HG03469 (cell line): ENCODE results near the gene ATP10A.
"Not testable (repeated sequence)": the region's sequence is repeated elsewhere in the genome, so short reads cannot be mapped to it uniquely, and the experiment has no call there.

Source experiments
- ATAC-seq: cut with Tn5 transposase; IDR thresholded peaks from one replicate; pipeline ENCODE4 v1.9.1; 2021; ENCODE audit warnings: mild to moderate bottlenecking, moderate library complexity, moderate number of reproducible peaks; ENCODE audit not compliant: unreplicated experiment

Gene ATP10A

GRCh38 chr15:25860885-25861866 is 2.0 kb downstream of the ATP10A start:
- no peak for ATAC-seq

- no peak for ATAC-seq
Observed at GRCh38 chr15:25859838-25860645, 3.1 kb downstream of the ATP10A start.

GRCh38 chr15:25858952-25859760 is 4.0 kb downstream of the ATP10A start:
- no peak for ATAC-seq

DNA sequence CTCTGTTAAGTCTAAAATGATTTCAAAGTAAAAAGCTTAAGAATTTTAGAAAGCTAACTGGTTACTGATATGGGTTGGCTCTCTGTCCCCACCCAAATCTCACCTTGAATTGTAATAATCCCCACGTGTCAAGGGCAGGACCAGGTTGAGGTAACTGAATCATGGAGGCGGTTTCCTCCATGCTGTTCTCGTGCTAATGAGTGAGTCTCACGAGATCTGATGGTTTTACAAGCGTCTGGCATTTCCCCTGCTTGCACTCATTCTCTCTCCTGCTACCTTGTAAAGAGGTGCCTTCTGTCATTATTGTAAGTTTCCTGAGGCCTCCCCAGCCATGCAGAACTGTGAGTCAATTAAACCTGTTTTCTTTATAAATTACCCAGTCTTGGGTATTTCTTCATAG is 7.1 kb downstream of the ATP10A start:
- ATAC-seq: not testable (repeated sequence)

DNA sequence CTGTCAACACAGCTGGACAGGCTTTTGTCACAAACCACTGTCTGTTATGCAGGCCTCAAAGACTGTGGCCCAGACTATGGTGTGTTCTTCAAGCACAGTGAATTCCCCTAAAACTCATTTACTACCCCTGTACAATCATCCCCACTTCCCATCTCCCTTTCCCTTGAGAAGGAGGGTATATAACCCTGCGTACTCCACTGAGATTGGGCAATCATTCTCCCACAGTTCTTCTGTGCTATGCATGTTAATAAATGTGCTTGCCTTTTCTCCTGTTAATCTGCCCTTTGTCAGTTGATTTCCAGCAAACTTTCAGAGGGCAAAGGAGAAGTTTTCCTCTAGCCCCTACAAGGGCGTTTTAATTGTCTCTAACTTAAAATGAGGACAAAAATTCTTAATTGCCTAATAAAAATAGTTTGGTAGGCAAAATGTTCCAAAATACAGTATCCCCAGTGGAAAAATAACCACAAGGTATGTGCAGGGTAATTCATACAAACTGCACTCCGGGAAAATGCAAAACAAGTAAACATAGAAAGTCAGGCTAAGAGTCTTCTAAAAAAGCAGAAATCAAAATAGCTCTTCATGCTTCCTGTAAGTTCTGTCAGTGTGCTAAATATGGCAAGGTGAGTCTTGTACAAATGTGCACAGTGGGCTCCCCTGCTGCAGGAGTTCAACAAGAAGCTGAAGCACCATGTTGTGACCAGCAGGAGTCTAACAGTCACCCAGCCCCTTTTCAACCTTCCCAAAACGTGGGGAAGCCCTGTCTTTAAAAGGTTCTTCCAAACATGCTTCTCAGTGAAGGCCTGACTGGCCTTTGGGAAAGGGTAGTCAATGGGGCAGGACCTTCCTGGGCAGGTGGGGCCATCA is 10.2 kb downstream of the ATP10A start:
- no peak for ATAC-seq

- ATAC-seq: no peak
Observed at GRCh38 chr15:25852027-25852426, 11.1 kb downstream of the ATP10A start.

DNA sequence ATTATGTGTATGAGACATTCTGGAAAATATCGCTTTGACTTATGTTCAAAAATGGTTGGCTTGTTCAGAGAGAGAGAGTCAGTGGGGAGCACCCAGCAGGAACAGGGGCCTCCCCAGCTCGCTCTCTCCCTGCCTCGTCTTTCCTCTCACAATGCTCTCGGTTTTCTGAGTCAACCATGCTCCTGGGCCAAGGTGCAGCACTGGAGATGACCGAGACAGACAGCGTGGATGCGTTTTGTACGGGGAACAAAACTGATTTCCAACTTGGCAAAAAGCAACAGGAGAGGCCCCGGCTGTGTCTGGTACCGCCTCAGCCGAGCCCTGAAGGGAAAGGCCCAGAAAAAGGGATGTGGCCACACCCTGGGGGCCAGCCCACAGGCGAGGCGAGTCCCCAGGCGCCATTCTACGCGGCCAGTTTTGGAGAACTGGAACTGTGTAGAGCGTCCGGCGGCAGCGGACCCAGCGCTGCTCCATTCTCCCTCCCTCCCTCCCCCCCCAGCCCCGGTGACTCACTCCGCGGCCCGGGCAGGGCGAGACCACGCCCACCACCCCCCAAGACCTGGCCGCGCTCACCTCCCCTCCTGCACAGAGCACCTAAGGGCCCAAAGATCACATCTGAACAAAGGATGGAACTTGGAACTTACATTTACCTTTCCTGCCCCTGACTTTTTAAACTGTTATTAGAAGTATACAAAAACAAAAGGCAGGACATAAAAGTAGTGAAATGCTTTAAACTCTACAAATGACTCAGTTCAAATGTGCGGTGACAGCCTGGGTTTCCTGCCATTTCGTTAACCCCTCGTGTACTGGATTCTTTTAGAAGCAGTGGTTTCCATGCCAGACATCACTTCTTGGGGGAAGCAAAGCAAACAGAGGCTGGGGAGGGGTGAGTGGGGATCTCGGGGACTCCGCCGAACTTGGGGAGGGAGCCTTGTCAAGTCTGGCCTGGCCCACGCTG is 12.7 kb downstream of the ATP10A start:
- ATAC-seq: peak; percentile 58

DNA sequence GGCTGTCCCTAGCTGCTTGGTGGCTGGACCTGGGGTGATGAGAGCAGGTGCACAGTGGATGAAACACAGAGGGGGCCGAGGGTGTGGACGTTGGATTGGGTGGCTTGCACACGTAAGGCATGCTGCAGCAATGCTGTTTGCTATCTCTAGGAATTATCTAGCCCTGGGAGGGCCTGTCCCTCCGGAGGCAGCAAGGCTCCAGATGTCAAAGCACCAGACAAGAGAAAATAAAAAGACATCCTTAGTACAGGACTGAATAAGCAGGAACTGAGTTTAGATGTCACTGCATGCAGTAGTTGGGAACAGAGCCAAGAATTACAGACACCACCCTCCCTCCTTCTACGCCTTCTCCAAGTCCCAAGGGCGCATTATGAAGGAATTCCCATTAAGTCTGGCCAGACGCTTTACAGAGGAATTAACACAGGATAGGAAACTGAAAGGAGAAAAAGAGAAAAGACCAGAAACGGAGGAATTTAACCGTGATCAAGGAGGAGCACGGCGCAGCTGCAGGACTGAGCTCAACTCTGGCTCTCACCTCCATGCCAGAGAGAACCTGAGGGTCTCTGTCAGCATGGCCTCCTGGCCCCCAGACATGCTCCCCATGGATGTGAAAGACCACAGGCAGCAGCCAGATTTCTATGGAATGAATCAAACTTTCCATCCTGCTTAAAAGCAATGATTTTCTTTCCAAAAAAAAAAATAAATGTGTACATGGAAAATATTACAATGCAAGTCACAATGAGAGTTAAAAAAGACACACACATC is 13.8 kb downstream of the ATP10A start:
- ATAC-seq: no peak

GRCh38 chr15:25848784-25849156 is 14.4 kb downstream of the ATP10A start:
- ATAC-seq: no peak

DNA sequence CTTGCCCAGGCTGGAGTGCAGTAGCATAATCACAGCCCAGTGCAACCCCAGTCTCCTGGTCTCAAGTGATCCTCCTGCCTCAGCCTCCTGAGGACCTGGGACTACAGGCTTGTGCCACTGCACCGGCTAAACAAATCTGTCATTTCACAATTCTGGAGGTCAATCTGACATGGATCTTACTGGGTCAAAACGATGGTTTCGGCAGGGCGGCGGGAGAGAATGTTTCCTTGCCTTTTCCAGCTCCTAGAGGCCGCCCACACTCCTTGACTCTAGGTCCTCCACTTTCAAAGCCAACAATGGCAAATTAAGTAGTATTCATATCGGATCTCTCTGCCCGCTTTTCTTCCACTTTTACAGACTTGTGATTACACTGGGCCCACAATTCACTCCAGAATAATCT is 14.8 kb downstream of the ATP10A start:
- ATAC-seq: no peak

- no peak for ATAC-seq
Observed at GRCh38 chr15:25847051-25847450, 16.1 kb downstream of the ATP10A start.

GRCh38 chr15:25846377-25846776 is 16.8 kb downstream of the ATP10A start:
- no peak for ATAC-seq

- no peak for ATAC-seq
Observed at GRCh38 chr15:25844981-25845680, 18.0 kb downstream of the ATP10A start.

DNA sequence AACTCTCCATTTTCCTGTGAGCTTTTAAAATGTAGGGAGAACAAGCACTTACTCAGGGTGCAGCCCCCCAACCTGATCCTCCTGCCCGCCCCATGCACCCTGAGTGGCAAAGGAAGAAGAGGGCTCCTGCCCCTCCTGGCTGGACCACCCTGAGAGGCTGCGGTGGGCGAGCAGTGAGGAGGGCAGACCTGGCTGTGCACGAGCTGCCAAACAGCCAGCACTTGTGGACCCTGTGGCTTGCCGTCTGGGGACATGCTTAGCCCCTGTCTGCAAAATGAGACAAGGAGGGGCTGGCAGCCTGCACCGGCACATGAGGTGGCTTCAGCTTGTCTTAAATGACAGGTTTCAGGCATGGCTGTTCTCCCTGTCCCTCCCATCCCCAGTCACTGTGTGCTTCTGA is 18.6 kb downstream of the ATP10A start:
- ATAC-seq: no peak

DNA sequence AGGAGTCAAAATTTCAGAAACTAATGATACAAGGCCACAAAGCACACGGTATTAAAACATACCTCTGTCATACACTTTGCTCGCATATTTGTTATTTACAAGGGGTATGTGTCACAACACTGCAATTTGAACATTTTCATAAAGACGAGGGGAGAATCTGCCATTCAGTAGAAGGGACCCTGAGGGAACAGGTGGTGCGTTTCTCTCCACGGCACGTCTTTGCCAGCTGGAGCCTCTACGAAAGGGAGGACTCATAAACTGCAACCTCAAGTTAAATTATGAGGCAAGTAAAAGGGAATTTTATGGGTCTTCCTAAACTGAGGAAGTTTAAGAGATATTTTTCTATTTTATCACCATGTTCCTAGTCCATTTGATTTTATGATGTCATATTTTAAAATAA is 19.1 kb downstream of the ATP10A start:
- ATAC-seq: no peak

- no peak for ATAC-seq
Observed at GRCh38 chr15:25839638-25840156, 23.4 kb downstream of the ATP10A start.

DNA sequence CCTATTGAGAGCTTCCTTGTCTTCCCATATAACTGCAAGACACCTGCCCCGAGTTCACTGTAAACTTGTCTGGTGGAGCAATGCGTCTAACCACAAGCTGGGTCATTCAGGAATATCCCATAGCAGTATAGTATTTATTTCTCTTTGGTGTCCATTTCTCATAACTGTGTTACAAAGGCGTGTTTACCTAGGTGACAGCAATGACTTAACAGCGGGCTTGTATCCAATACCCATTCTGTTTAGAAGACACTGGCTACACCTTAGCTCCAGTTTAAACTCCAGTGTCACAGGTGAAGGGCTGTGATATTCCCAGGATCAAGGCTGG is 24.3 kb downstream of the ATP10A start:
- ATAC-seq: no peak
